Type B pancreatic cell (in vitro differentiated cells): ENCODE measurements around the gene KRT39. TPM values are rescaled to one million over a fixed set of nuclear protein-coding genes. Genes with fewer than 3 reads are reported as not detected.

Source experiments
- DNase-seq: peaks from one replicate; pipeline ENCODE4 v3.0.0; 2021; ENCODE audit warnings: mixed read lengths; ENCODE audit not compliant: unreplicated experiment; ENCODE audit errors: extremely low spot score
- H3K27ac Mint-ChIP-seq: 2 replicates; pipeline ENCODE4 v1.8.0; 2021; ENCODE audit warnings: mild to moderate bottlenecking, mixed read lengths
- H3K27me3 Mint-ChIP-seq: 2 replicates; pipeline ENCODE4 v1.8.0; 2021; ENCODE audit warnings: mixed read lengths
- H3K36me3 Mint-ChIP-seq: 2 replicates; pipeline ENCODE4 v1.8.0; 2021; ENCODE audit warnings: mixed read lengths
- H3K4me1 Mint-ChIP-seq: one replicate; pipeline ENCODE4 v1.8.0; 2021; ENCODE audit warnings: mixed read lengths; ENCODE audit not compliant: unreplicated experiment
- H3K4me3 Mint-ChIP-seq: 2 replicates; pipeline ENCODE4 v1.8.0; 2021; ENCODE audit warnings: mild to moderate bottlenecking, mixed read lengths
- H3K9me3 Mint-ChIP-seq: 2 replicates; pipeline ENCODE4 v1.8.0; 2021; ENCODE audit warnings: mixed read lengths
- CTCF ChIP-seq: fragments of 200-600 bp; sonication (generic); conservative IDR thresholded peaks from 2 replicates; pipeline ENCODE4 v1.5.0; 2021; ENCODE audit warnings: antibody characterized with exemption, mild to moderate bottlenecking
- total RNA-seq: library from RNA; stranded (reverse); gene quantifications from 2 replicates; pipeline ENCODE4 v1.2.1, GENCODE V29; 2021; ENCODE audit warnings: low replicate concordance

KRT39 gene
- total RNA-seq, 1 donor from 2014 or later = 0.70 TPM

GRCh38 chr17:40993839-40994238, 27.1 kb upstream of the KRT39 start, which contains the start of gene KRTAP3-3:
Gene KRTAP3-3, minus strand, starts transcription at chr17:40994164. Its CDS starts 67 bp downstream, at chr17:40994097.
- H3K4me3 Mint-ChIP-seq = no peak within 1 kb of the TSS
- no peak for TF ChIP-seq CTCF

GRCh38 chr17:40993084-40993483, 26.3 kb upstream of the KRT39 start:
- Mint-ChIP-seq H3K9me3 (no peaks in the 10 kb centered on the region), H3K36me3 (no peaks in the 10 kb centered on the region), H3K27me3 (no peaks in the 10 kb centered on the region), H3K4me3 (no peak overlapping the region), H3K27ac (no peak overlapping the region), H3K4me1 (no peaks in the 10 kb centered on the region)
- TF ChIP-seq CTCF = no peak
- no peak for DNase-seq

More at GRCh38 chr17:40993839-40994238, 27.1 kb upstream of the KRT39 start, which contains the start of gene KRTAP3-3:
- DNase-seq = no peak
- Mint-ChIP-seq H3K27ac (no peak within 1 kb of the TSS), H3K9me3 (no peaks in the 10 kb centered on the region), H3K27me3 (no peaks in the 10 kb centered on the region), H3K4me1 (no peaks in the 10 kb centered on the region), H3K36me3 (no peaks in the 10 kb centered on the region)

- H3K4me1 Mint-ChIP-seq = peaks cover 2% of the 10 kb centered on the region
- H3K27me3 Mint-ChIP-seq = no peaks in the 10 kb centered on the region
- no peak for TF ChIP-seq CTCF
- H3K9me3 Mint-ChIP-seq = no peaks in the 10 kb centered on the region
- no peak overlapping the region for H3K27ac Mint-ChIP-seq
- no peak overlapping the region for H3K4me3 Mint-ChIP-seq
- no peaks in the 10 kb centered on the region for H3K36me3 Mint-ChIP-seq
- DNase-seq = no peak
Measured at GRCh38 chr17:40992666-40993065, 25.9 kb upstream of the KRT39 start.

GRCh38 chr17:40986920-40987319, 20.2 kb upstream of the KRT39 start:
- no peak for DNase-seq
- H3K4me1 Mint-ChIP-seq = peaks cover 11% of the 10 kb centered on the region

GRCh38 chr17:40984226-40984625, 17.5 kb upstream of the KRT39 start, which contains the start of gene KRT40:
Gene KRT40, minus strand, starts transcription at chr17:40984326. Its CDS starts 53 bp downstream, at chr17:40984273.
- H3K4me1 Mint-ChIP-seq = peaks cover 23% of the 10 kb centered on the region
- no peak within 1 kb of the TSS for H3K27ac Mint-ChIP-seq
- no peaks in the 10 kb centered on the region for H3K36me3 Mint-ChIP-seq
- no peaks in the 10 kb centered on the region for H3K9me3 Mint-ChIP-seq
- no peak for TF ChIP-seq CTCF
- H3K4me3 Mint-ChIP-seq = no peak within 1 kb of the TSS
- no peaks in the 10 kb centered on the region for H3K27me3 Mint-ChIP-seq
- DNase-seq = no peak

More at GRCh38 chr17:40986920-40987319, 20.2 kb upstream of the KRT39 start:
- no peak for TF ChIP-seq CTCF
- no peaks in the 10 kb centered on the region for H3K9me3 Mint-ChIP-seq
- peak overlapping the region; percentile 62 for H3K27ac Mint-ChIP-seq
- H3K36me3 Mint-ChIP-seq = no peaks in the 10 kb centered on the region
- peak overlapping the region; percentile 50 for H3K4me3 Mint-ChIP-seq
- H3K27me3 Mint-ChIP-seq = no peaks in the 10 kb centered on the region

GRCh38 chr17:40981115-40981514, 14.4 kb upstream of the KRT39 start:
- Mint-ChIP-seq H3K4me3 (no peak overlapping the region), H3K27ac (no peak overlapping the region), H3K27me3 (no peaks in the 10 kb centered on the region), H3K4me1 (peaks cover 19% of the 10 kb centered on the region), H3K9me3 (no peaks in the 10 kb centered on the region), H3K36me3 (no peaks in the 10 kb centered on the region)
- no peak for DNase-seq
- no peak for TF ChIP-seq CTCF
